ENCODE measurements around the gene GGTA1. TPM values are rescaled to one million over a fixed set of nuclear protein-coding genes. Genes with fewer than 3 reads are reported as not detected.

GGTA1 gene
- total RNA-seq, 1 experiment from 2014 or later: not detected

DNA sequence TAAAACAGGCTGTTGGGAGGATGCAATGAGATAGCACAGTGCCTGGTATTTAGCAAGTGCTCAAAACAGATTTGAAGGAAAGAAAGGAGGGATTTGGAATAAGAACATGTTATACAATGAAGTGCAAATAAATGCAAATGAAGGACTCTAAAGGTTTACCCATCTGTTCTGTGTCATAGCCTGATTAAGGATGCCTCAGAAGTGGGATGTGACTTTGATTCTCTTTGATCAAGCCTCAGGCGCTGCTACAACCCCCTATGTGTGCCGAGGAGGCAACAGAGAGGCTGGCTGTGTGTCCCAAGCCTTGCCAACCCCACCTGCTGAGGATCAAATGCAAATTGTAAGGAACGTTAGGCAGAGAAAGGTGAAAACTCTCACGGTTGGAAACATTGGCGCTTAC lies 27.2 kb downstream of the GGTA1 start:
- TF ChIP-seq ZNF263 (CRISPR knock-in tag; IDR thresholded peaks at IDR 0.05; ENCODE audit: low read depth): no peak
- no peak for TF ChIP-seq FOXP1 (CRISPR knock-in tag; IDR thresholded peaks at IDR 0.05; ENCODE audit: borderline replicate concordance)
- TF ChIP-seq RORB (CRISPR knock-in tag; IDR thresholded peaks at IDR 0.05): no peak
- no peak for TF ChIP-seq TP53 (CRISPR knock-in tag; IDR thresholded peaks at IDR 0.05)
- TF ChIP-seq, protein P1, sequence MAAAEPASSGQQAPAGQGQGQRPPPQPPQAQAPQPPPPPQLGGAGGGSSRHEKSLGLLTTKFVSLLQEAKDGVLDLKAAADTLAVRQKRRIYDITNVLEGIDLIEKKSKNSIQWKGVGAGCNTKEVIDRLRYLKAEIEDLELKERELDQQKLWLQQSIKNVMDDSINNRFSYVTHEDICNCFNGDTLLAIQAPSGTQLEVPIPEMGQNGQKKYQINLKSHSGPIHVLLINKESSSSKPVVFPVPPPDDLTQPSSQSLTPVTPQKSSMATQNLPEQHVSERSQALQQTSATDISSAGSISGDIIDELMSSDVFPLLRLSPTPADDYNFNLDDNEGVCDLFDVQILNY (CRISPR knock-in tag; IDR thresholded peaks at IDR 0.05): no peak
- TF ChIP-seq NR2C2 (CRISPR knock-in tag; IDR thresholded peaks at IDR 0.05): no peak
- TF ChIP-seq NR3C1 (CRISPR knock-in tag; conservative IDR thresholded peaks at IDR 0.05; ENCODE audit: low read depth): no peak
- TF ChIP-seq, protein P2, sequence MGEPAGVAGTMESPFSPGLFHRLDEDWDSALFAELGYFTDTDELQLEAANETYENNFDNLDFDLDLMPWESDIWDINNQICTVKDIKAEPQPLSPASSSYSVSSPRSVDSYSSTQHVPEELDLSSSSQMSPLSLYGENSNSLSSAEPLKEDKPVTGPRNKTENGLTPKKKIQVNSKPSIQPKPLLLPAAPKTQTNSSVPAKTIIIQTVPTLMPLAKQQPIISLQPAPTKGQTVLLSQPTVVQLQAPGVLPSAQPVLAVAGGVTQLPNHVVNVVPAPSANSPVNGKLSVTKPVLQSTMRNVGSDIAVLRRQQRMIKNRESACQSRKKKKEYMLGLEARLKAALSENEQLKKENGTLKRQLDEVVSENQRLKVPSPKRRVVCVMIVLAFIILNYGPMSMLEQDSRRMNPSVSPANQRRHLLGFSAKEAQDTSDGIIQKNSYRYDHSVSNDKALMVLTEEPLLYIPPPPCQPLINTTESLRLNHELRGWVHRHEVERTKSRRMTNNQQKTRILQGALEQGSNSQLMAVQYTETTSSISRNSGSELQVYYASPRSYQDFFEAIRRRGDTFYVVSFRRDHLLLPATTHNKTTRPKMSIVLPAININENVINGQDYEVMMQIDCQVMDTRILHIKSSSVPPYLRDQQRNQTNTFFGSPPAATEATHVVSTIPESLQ (CRISPR knock-in tag; IDR thresholded peaks at IDR 0.05): no peak
- TF ChIP-seq ZNF232 (CRISPR knock-in tag; IDR thresholded peaks at IDR 0.05): no peak
- no peak for TF ChIP-seq FOXJ3 (CRISPR knock-in tag; IDR thresholded peaks at IDR 0.05; ENCODE audit: borderline replicate concordance)
- TF ChIP-seq, protein P3, sequence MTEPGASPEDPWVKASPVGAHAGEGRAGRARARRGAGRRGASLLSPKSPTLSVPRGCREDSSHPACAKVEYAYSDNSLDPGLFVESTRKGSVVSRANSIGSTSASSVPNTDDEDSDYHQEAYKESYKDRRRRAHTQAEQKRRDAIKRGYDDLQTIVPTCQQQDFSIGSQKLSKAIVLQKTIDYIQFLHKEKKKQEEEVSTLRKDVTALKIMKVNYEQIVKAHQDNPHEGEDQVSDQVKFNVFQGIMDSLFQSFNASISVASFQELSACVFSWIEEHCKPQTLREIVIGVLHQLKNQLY (CRISPR knock-in tag; IDR thresholded peaks at IDR 0.05): no peak
- Mint-ChIP-seq H3K4me3 (no peak overlapping the region), H3K27me3 (ENCODE audit: low read depth) (peaks cover 3% of the 10 kb centered on the region; the same call in 1 of the 2 replicates), H3K4me1 (peaks cover 44% of the 10 kb centered on the region), H3K27ac (no peak overlapping the region), H3K36me3 (no peaks in the 10 kb centered on the region), H3K9me3 (no peaks in the 10 kb centered on the region)
- ChIA-PET POLR2A (no interaction called here), CTCF (no interaction called here)
- DNase-seq (ENCODE audit: low spot score): no peak
- ATAC-seq: peak; percentile 49; the same call in 1 of the 2 replicates

DNA sequence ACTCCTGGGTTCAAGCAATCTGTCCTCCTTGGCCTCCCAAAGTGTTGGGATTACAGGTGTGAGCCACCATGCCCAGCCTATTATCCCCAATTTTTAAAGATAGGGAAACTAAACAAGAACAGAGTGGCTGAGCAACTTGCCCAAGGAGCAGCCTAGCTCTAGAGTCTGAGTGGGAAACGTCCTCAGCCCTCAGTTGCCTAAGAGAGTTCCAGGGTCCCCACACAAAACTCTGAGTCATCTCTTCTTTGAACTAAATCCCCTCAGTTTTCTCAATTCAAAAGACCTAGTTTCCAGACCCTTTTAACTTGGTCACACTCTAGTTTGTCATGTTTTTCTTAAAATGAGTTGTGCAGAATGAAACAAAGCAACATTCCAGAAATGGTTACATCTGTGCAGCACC lies 33.5 kb downstream of the GGTA1 start:
- Mint-ChIP-seq H3K4me1 (peaks cover 26% of the 10 kb centered on the region), H3K27ac (no peak overlapping the region), H3K36me3 (no peaks in the 10 kb centered on the region), H3K9me3 (no peaks in the 10 kb centered on the region), H3K27me3 (ENCODE audit: low read depth) (no peaks in the 10 kb centered on the region; the same call in 1 of the 2 replicates), H3K4me3 (no peak overlapping the region)
- CTCF ChIA-PET: interaction anchor here (1.0 kb wide), 1 partner anchor 80 kb away, joined by 3 read pairs; no protein-coding TSS in a partner anchor
- no peak for DNase-seq (ENCODE audit: low spot score)
- POLR2A ChIA-PET: interaction anchor here (0.7 kb wide), 1 partner anchor 186 kb away, joined by 3 read pairs; no protein-coding TSS in a partner anchor
- no peak for ATAC-seq
- TF ChIP-seq ZNF219 (CRISPR knock-in tag; IDR thresholded peaks at IDR 0.05; ENCODE audit: borderline replicate concordance) (no peak), RELA (CRISPR knock-in tag; IDR thresholded peaks at IDR 0.05; ENCODE audit: borderline replicate concordance) (no peak), MYBL2 (CRISPR knock-in tag; IDR thresholded peaks at IDR 0.05) (no peak), CREB1 (CRISPR knock-in tag; IDR thresholded peaks at IDR 0.05) (no peak), JUN (CRISPR knock-in tag; IDR thresholded peaks at IDR 0.05) (no peak), EMX1 (CRISPR knock-in tag; IDR thresholded peaks at IDR 0.05) (no peak), GABPB1 (CRISPR knock-in tag; IDR thresholded peaks at IDR 0.05) (no peak)
- TF ChIP-seq, protein P4, sequence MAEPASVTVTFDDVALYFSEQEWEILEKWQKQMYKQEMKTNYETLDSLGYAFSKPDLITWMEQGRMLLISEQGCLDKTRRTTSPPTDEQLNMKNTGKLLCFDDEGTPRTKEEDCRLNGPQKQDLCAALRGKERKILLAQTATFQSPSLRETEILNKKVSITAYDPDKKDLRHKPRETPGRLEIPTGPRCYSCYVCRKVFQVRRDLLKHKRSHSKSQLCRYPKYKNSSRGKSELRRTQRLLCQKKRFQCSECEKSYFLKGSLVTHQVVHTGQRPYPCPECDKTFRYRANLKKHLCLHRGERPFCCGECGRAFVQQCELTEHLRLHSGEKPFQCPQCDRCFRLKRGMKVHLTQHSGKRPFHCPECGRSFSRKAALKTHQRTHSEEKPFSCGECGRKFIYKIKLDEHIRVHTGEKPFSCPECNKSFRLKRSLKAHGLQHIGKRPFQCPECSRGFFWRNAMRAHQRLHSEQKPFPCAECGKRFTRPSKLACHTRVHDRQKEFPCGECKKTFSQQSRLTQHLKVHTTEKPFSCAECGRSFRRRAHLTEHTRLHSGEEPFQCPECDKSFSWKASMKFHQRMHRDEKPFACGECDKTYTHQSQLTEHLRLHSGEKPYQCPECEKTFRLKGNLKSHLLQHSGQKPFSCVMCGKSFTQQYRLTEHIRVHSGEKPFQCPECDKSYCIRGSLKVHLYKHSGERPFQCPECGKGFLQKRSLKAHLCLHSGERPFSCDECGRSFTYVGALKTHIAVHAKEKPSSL (CRISPR knock-in tag; conservative IDR thresholded peaks at IDR 0.05): no peak
- TF ChIP-seq, protein P5, sequence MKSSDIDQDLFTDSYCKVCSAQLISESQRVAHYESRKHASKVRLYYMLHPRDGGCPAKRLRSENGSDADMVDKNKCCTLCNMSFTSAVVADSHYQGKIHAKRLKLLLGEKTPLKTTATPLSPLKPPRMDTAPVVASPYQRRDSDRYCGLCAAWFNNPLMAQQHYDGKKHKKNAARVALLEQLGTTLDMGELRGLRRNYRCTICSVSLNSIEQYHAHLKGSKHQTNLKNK (CRISPR knock-in tag; IDR thresholded peaks at IDR 0.05): no peak
- TF ChIP-seq, protein P6, sequence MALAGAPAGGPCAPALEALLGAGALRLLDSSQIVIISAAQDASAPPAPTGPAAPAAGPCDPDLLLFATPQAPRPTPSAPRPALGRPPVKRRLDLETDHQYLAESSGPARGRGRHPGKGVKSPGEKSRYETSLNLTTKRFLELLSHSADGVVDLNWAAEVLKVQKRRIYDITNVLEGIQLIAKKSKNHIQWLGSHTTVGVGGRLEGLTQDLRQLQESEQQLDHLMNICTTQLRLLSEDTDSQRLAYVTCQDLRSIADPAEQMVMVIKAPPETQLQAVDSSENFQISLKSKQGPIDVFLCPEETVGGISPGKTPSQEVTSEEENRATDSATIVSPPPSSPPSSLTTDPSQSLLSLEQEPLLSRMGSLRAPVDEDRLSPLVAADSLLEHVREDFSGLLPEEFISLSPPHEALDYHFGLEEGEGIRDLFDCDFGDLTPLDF (CRISPR knock-in tag; IDR thresholded peaks at IDR 0.05): no peak
- TF ChIP-seq, protein P7, sequence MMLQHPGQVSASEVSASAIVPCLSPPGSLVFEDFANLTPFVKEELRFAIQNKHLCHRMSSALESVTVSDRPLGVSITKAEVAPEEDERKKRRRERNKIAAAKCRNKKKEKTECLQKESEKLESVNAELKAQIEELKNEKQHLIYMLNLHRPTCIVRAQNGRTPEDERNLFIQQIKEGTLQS (CRISPR knock-in tag; conservative IDR thresholded peaks at IDR 0.05): no peak
- TF ChIP-seq, protein P8, sequence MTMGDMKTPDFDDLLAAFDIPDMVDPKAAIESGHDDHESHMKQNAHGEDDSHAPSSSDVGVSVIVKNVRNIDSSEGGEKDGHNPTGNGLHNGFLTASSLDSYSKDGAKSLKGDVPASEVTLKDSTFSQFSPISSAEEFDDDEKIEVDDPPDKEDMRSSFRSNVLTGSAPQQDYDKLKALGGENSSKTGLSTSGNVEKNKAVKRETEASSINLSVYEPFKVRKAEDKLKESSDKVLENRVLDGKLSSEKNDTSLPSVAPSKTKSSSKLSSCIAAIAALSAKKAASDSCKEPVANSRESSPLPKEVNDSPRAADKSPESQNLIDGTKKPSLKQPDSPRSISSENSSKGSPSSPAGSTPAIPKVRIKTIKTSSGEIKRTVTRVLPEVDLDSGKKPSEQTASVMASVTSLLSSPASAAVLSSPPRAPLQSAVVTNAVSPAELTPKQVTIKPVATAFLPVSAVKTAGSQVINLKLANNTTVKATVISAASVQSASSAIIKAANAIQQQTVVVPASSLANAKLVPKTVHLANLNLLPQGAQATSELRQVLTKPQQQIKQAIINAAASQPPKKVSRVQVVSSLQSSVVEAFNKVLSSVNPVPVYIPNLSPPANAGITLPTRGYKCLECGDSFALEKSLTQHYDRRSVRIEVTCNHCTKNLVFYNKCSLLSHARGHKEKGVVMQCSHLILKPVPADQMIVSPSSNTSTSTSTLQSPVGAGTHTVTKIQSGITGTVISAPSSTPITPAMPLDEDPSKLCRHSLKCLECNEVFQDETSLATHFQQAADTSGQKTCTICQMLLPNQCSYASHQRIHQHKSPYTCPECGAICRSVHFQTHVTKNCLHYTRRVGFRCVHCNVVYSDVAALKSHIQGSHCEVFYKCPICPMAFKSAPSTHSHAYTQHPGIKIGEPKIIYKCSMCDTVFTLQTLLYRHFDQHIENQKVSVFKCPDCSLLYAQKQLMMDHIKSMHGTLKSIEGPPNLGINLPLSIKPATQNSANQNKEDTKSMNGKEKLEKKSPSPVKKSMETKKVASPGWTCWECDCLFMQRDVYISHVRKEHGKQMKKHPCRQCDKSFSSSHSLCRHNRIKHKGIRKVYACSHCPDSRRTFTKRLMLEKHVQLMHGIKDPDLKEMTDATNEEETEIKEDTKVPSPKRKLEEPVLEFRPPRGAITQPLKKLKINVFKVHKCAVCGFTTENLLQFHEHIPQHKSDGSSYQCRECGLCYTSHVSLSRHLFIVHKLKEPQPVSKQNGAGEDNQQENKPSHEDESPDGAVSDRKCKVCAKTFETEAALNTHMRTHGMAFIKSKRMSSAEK (CRISPR knock-in tag; IDR thresholded peaks at IDR 0.05; ENCODE audit: borderline replicate concordance): no peak
